Raji (cell line): ENCODE results near the gene CEP68.

Experiments
- POLR2A ChIP-seq: IDR thresholded peaks from 2 replicates; pipeline ENCODE4 v1.6.1; 2011; ENCODE audit warnings: low read depth, low read length, control low read depth; ENCODE audit not compliant: insufficient read depth

CEP68 gene

DNA sequence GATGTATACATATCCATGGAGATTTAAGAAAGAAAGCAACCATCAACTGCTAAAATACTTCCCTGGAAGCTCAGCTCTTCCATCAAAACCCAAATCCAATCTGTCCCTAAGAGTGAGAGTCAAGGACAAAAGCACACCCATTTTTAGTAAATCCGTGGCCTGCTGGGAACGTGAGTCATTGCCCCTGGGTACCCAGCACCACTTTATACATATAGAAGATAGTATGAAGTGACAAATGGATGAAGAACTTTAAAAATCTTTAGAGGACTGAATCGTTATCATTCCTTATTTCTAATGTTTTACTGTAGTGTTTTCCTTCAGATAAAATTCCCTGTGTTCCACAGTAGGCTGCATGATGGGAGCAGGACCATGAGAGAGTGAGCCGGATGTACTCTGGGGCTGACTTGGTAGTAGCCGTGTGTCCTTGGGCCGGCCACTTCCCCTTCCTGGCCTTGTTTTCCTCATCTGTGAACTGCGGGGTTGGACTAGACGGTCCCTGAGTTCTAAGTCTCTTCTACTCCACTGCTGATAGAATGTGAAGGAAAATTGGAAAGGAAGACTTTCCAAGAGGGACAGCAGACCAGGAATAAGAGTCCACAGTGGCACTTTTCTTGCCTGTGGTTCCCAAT, 28.5 kb upstream of the CEP68 start:
- TF ChIP-seq POLR2A: no peak

DNA sequence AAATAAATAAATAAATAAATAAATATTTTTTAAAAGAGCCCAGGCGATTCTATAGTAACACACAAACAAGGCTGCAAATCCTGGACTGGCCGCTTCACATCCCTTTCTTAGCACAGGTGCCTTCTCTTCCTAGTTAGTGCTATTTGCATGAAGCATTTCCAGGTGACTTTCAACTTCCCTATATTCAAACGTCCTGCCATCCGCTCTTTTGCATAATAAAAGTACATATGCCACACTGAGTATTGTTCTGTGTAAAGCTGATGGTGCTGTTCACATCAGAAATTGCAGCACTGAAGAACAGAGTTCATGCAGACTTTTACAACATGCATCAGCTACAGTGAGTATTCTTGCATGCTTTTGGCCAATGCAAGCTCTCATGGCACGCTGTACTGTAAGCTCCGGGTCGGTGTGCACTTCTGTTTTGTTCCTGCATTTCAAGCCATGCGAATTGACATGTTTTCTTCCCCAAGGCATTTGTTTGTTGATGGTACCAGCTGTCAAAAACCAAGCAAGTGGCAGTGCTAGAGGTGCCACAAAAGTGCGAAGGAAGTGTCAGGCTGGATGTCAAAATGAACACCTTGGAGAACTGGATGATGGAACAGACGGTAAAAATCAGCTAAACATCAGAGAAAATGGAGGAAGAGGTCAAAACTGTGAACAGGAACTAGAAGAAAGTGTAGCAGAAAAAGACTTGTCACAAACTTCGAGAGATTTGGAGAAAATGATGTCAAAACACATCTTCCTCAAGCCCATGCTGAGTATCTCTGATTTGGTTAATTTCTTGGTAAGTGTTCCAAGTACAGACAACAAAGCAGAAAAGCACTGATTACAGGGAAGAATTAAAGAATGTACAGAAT, 25.5 kb upstream of the CEP68 start:
- peak; percentile 63 for TF ChIP-seq POLR2A

DNA sequence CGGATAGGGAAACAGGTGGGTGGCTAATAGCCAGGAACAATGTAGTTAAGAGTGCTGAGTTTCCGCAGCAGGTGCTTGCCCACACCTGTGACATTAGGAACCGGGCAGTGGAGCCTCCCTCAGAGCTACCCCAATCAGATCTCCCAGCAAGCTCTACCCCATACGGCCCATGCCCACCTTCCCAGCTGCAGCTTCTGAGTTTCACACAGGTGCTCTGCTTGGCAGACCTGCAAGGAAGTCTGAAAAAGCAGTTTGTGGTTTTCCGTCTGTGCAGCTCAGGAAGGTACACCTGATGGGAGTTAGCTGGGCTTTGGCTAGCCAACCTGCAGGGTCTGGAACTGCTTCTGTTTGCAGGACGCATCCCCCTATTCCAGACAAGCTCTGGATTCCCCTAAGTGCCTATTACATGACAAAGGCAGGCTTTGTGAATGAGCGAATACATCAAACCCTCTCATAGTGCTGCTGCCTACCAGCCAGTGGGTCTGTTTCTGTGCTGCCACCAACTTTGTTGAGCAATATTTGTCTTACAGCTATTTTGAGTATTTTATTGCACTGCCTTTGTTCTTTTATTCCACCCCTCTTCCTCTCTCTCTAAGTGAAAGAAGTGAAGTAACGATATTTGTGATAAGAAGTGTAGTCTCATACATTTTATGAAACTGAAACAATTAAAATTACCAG, 24.7 kb upstream of the CEP68 start:
- peak; percentile 51 for TF ChIP-seq POLR2A

DNA sequence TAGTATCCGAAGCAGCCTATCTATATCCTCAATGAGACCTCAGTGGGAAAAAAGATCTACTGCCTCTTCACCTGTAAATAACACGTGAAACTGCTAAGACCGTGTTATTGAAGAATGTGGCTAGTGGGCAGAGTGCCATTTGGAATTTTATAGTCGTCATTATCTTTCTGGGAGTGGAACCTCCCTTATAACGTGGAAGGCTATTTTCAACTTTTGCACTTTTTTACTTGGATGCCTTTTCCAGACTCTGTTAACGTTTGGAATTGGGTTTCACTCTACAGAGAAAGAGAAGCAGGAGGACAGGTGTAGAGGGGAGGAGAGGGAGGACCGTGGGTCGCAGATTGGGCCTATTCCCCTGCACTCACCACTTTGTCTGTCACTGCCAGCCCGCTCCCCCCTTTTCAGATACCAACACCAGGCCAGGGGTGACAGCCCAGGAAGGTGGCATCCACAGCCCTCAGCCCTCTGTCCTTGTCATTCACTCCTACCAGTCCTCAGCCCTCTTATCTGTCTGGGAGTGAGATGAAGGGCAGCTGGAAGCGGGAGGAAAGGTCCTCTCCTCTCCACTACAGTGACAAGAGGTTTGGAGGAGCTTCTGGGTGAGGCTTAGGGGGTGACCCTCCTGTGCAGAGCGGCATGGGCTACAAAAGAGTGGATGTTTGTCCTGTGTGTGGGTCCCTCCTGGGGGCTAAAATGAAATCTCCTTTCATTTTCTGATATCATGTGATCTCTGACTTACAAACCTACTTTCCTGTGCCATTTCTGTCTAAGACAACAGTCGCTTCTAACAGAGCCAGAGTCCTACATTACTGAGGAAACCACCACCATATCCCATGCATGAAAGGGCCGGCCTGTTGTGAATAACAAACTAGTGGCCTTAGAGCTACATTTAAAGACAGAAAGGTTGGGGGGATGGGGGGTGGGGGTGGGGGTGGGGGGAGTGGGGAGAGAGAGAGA, 23.9 kb upstream of the CEP68 start:
- no peak for TF ChIP-seq POLR2A

DNA sequence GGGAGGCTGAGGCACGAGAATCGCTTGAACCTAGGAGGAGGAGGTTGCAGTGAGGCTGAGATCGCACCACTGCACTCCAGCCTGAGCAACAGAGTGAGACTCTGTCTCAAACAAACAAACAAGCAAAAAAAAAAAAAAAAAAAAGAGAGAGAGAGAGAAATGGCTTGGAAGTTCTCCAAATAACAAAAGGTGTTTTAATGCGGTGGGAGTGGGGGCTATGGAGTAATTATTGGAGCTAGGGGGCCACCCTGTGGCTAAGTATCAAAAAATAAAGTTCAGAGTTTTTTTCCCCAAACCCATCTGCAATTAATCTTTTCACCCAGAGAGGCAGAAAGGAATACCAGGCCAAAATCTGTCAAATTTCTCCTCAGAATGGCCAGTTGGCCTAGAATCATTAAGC, 23.0 kb upstream of the CEP68 start:
- TF ChIP-seq POLR2A: no peak

DNA sequence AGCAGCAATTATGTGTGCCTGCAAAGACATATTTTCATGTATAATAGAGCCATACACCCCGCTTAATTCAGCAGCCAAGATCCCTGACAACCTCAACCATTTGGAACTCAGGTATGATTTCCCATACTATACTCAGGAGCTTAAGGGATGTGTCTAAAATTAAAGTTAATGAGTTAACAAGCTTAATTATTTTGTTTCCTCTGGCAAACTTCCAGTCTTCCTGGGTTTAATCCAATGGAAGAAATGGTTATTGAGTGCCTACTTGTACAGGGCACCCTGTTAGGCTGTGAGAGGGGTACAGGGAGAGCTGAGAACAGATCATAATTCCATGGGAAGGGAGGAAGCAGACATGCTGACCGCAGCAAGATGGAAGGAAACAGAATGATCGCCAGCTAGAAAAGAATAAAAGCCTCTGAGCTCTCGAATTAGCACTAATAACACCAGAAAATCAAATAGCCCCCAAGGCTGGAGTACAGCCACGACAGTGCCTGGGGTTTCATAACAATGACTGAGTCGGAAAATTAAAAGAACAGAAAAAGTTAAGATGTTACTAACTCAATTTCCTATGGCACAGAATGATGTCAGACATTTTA, 20.8 kb upstream of the CEP68 start:
- TF ChIP-seq POLR2A: no peak

DNA sequence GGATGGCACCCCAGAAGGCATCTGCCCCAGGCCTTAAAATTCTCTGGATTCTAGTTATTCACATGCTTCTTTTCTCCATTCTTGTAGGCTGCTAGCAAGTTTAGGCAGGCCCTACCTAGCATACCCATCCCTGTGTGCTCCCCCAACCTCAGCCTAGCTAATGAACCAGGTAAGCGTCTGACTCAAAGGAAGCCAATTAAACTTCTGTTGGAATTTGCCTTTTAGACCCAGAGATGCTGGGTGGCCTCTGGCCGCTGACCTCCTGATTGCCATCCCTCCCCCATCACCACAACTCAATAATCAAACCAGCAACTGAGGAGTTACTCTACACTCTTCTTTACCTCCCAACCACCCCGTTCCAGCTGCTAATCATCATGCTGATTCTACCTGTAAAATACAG, 19.0 kb upstream of the CEP68 start:
- no peak for TF ChIP-seq POLR2A

DNA sequence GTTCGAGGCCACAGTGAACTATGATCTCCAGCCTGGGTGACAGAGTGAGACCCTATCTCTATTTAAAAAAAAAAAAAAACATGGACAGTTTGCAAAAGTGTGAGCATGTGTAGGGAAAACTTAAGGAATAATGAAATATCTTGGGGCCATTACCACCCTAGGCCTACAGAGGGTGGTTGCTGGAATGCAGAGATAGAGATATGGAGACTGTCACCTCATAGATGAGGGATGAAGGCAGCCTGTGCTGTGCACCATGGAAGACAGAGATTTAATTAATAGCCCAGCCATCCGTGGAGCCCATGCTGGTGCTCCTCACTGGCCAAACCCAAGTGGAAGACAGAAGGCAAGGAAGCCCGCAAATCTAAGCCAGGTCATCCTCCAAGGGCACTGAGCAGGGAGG, 16.6 kb upstream of the CEP68 start:
- no peak for TF ChIP-seq POLR2A

DNA sequence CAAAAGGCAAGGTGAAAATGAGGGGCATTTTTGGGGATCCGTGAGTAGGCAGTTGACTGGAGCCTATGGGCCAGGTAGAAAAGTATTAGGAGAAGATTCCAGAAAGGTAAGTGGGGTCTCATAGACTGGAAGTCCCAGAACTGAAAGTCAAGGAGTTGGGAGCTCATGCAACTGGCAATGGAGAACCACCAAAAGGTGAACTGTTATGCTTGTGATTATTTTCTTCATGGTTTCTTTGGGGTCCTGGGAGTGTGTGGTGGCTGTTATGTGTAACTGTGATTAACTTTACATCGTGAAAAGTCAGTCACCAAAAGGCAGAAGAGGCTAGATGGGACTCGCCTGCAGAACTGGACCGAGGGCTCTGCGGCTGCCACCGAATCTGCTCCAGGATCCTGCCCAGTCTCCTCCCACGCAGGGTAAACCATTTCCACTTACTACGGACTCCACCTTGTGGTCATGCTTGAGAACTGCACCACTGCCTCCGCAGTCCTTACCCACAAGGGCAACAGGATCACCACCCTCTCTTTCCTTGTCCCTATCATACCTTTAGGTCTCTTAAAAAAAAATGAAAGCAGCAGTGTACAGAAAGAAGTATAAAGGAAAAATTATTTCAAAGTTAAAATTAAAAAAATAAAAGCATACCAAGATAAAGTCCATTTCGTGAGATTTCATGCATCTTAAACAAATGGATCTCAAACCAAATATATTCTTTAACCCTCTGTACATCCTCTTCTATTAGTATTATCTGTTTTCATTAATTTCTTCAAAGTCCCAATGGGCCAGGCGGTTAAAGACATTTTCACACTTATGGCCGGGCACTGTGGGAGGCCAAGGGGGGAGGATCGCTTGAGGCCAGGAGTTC, 15.6 kb upstream of the CEP68 start:
- no peak for TF ChIP-seq POLR2A

DNA sequence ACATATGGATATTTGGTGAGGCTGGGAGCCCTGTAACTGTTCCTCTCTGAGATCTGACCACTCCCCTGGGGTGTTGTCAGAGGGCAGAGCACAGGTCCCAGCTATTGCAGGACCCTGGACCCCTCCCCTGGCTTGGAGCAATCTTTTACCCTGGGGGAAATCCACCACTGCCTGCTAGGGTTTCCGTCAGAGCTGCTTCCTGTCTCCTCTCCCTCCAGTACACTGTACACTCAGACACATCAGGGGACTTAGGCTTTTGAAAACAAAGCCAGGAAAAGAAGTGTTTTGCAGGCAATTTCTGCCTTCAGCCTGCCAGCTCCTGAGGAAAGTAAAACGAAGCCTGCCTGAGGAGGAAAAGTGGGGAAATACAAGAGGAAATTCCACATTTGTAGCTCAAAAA, 13.2 kb upstream of the CEP68 start:
- no peak for TF ChIP-seq POLR2A

DNA sequence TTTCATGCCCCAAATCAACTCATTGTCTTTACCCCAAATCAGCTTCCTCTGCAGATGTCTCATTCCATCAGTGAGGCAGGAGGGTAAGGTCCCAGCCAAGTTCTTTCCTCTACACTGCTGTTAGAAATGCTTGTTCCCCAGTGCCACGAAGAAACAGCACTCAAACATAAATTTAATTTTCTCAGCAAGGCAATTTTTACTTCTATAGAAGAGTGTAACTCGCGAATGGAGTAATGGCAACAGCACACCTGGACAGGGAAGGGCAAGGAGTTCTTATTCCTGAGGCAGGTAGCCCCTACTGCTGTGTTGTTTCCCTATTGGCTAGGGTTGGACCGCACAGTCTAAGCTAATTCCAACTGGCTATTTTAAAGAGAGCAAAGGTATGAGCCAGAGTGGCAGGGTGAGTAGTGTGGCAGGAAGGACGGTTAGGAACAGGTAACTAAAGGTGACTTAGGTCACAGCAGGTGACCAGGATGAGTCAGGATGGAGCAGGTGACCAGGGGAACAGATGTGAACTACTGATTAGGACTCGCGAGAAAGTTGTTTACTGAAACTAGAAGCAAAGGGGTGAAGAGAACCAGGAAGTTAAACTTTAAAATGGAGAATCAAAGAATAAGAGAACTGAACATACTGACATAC, 12.0 kb upstream of the CEP68 start:
- TF ChIP-seq POLR2A: no peak

DNA sequence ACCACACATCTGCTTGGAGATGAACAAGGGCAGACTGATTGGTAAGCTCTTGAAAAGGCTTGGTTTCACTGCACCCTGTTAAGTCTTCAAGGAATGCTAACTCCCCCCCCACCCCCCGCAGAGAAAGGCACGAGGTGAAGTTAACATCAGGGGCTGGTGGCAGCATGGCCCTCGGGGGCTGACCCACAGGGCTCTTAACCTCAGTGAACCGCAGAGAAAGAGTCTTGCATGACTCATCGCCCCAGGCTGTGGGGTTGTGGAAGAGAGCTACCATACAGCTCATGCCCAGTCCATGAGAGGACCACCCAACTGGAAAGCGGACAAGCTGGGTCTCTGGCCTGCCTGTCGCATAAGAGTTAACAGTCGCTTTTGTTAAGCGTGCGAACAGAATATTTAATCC, 10.6 kb upstream of the CEP68 start:
- no peak for TF ChIP-seq POLR2A
